Measurements from ENCODE around the gene LY9.
"Not testable (repeated sequence)": the region's sequence is repeated elsewhere in the genome, so short reads cannot be mapped to it uniquely, and the experiment has no call there.

Gene LY9

DNA sequence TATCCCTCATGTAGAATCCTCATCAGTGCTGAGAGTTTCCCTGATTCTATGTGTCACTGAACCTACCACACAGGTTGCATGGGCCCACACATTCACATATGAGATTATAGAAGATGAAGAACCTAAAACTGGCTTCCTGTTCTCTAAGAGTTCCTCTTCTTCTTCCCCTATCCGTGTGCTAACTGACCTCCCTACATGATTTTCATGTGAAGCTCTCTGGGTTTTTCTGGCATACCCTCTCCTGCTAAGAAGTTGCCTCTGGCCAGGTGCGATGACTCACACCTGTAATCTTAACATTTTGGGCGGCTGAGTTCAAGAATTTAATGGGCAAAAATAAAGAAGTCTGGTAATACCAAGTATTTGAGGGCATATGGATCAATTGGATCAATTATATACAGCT is 72.2 kb downstream of the LY9 start:
- peak; percentile 40 for DNase-seq

DNA sequence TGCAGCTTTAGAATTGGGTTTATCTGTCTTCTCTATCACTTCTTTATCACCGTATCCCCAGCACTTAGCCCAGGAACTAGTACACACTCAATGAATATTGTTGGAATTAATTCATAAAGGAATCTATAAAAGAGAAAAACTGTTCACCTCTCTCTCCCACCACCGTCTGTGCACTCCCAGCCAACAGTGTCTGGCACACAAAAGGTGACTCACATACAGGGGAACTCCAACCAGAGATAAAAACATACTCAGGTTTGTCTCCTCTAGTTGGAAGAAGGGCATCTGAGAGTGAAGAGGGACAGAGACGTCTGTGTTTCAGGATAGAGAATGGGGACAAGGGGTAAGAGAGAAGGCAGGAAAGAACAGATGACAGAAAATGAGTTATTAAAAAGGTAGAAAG is 79.0 kb downstream of the LY9 start:
- DNase-seq: no peak

DNA sequence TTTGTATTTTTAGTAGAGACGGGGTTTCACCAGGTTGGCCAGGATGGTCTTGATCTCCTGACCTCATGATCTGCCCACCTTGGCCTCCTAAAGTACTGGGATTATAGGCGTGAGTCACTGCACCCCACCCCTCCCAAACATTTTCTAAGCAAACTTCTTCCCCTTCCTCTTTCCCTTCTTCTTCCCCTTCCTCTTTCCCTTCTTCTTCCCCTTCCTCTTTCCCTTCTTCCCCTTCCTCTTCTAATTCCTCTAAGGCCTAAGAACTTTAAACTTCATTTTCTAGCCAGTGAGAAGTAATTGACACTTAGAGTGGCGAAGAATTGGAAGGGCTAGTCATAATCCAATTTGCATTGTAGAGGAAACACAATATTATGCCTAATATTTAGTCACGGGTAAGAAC is 79.6 kb downstream of the LY9 start:
- DNase-seq: not testable (repeated sequence)

DNA sequence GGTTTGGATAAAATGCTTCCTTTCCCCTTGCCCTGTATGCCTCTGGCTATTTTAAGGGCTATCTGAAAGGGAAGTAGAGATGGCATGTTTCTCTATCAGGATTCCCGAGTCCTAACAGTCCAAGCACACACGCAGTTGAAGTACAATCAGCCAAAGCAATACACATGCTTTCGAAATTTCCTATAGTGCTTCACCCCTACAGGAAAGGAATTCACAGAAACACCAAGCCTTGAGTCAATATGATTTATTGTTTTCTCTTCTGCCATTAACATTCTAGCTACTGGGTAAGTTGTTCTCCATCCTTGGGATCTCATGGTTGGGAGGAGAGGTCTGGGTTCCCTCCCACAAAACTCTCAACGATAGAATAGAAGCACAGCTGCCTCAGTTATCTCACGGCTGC is 80.3 kb downstream of the LY9 start:
- no peak for DNase-seq

DNA sequence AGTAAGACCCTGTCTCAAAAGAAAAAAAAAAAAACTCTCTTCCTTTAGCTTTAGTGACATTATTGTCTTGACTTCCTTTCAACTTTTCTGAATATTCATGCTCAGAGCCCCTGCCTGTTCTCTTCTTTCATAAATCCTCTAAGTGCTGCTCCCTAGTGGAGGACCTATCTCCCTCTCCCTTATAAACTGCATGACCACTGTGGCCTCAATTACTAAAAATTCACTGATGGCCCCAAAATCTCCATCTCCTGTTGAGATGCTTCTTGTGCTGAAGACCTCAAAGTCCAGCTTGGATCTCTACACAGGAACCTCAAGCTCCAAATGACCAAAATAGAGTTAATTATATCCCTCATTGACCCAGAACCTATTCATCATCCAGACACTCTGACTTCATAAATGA is 81.2 kb downstream of the LY9 start:
- peak; percentile 21 for DNase-seq
